ENCODE results near the gene BRCA1.

GRCh38 chr17:43151880-43152456 is 26.8 kb upstream of the BRCA1 start:
- TF ChIP-seq, protein P1, sequence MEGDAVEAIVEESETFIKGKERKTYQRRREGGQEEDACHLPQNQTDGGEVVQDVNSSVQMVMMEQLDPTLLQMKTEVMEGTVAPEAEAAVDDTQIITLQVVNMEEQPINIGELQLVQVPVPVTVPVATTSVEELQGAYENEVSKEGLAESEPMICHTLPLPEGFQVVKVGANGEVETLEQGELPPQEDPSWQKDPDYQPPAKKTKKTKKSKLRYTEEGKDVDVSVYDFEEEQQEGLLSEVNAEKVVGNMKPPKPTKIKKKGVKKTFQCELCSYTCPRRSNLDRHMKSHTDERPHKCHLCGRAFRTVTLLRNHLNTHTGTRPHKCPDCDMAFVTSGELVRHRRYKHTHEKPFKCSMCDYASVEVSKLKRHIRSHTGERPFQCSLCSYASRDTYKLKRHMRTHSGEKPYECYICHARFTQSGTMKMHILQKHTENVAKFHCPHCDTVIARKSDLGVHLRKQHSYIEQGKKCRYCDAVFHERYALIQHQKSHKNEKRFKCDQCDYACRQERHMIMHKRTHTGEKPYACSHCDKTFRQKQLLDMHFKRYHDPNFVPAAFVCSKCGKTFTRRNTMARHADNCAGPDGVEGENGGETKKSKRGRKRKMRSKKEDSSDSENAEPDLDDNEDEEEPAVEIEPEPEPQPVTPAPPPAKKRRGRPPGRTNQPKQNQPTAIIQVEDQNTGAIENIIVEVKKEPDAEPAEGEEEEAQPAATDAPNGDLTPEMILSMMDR (IDR thresholded peaks at IDR 0.05) = no peak
- TF ChIP-seq POLR2A (IDR thresholded peaks at IDR 0.05) (no peak), EP300 (IDR thresholded peaks at IDR 0.05) (no peak)

Measured in tibial nerve (tissue), 4 donors.